ENCODE results near the gene SCAANT1.

SCAANT1 gene

DNA sequence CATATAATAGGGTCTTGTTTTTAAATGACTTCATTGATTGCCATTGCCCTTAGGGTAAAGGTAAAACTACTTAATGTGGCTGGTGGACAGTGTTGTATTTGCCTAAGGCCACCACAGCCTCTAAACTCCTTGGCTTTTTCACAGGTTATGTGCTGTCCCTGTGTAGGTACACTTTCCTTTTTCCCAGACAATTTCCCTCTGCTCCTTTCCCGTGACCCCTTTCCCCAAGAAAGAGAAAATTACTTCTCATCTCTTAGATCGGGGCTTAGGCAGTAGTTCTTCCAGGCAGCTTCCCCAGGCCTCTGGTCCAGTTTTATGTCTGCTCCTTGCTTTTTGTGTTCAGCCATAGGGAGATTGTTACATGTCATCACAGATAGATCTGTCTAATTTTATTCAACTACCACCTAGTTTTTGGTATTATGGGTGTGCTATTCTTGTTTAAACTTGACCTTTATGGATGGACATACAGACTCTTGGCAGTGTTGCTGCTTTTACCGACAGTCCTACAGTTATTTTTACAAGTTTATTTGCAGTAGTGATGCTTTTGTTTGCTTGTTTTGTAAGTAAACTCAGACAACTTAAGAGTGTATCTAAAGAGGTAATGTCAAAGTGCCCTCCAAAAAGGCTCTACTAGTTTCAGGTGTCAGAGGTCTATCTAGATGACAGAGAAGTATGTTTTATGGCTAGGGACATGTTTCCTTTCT, 20.5 kb upstream of the SCAANT1 start:
- Histone ChIP-seq H4K20me1 (ENCODE audit: insufficient read depth, low read length) (no peaks in the 10 kb centered on the region), H3F3A (ENCODE audit: insufficient read depth, low read length) (no peaks in the 10 kb centered on the region), H3K9ac (ENCODE audit: low read length) (no peak overlapping the region; the same call in 1 of the 2 replicates), H3K27me3 (ENCODE audit: insufficient read depth, low read length) (no peaks in the 10 kb centered on the region), H3K27ac (ENCODE audit: low read depth, low read length, poor library complexity, severe bottlenecking) (peak overlapping the region; percentile 51), H3K9me2 (ENCODE audit: low read depth, low read length) (no peaks in the 10 kb centered on the region), H3K9me3 (ENCODE audit: low read length) (no peaks in the 10 kb centered on the region), H3K4me1 (ENCODE audit: insufficient read depth, low read length, severe bottlenecking) (peaks cover 55% of the 10 kb centered on the region), H3K36me3 (ENCODE audit: insufficient read depth, low read length) (peaks cover 22% of the 10 kb centered on the region), H2AFZ (ENCODE audit: low read length) (no peak overlapping the region), H3K4me3 (ENCODE audit: low read depth, low read length, poor library complexity, severe bottlenecking) (no peak overlapping the region), H3K79me2 (ENCODE audit: insufficient read depth, low read length) (peaks cover 33% of the 10 kb centered on the region), H3K4me2 (ENCODE audit: low read length) (peak overlapping the region; percentile 35; the same call in 1 of the 2 replicates)
- TF ChIP-seq EZH2 (IDR thresholded peaks at IDR 0.05; ENCODE audit: borderline replicate concordance, low read length): no peak
- no peak for TF ChIP-seq CTCF (IDR thresholded peaks at IDR 0.05; ENCODE audit: low read length)

DNA sequence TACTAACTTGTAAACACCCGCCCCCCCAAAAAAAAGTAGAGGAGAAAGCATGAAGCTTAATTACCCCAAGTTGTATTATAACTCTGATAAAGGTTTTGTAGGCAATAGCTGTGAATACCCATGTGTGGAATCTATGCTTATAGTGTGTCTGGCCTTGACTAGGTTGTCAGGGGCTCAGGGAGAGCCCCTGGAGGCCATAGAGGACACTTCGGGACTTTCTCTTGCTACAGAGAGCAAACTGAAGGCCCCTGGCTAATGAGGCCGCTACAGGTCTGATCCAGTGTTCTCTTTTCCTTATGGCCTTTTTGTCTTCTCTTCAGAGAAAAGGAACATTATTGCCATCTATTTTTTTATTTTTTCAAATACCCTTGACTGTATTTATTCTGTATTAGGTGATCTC, 19.1 kb upstream of the SCAANT1 start:
- H4K20me1 ChIP-seq (ENCODE audit: insufficient read depth, low read length): 0 out of 2 replicates have a peak, but pooled peaks cover 2% of the 10 kb centered on the region
- H3K4me2 ChIP-seq (ENCODE audit: low read length): no peak overlapping the region

More for the DNA sequence above, 19.1 kb upstream of the SCAANT1 start:
- no peak overlapping the region for H2AFZ ChIP-seq (ENCODE audit: low read length)
- H3K4me3 ChIP-seq (ENCODE audit: low read depth, low read length, poor library complexity, severe bottlenecking): no peak overlapping the region
- no peaks in the 10 kb centered on the region for H3K27me3 ChIP-seq (ENCODE audit: insufficient read depth, low read length)
- peaks cover 50% of the 10 kb centered on the region for H3K4me1 ChIP-seq (ENCODE audit: insufficient read depth, low read length, severe bottlenecking)
- no peak overlapping the region for H3K9ac ChIP-seq (ENCODE audit: low read length)
- H3F3A ChIP-seq (ENCODE audit: insufficient read depth, low read length): 0 out of 2 replicates have a peak, but pooled peaks cover 5% of the 10 kb centered on the region
- peaks cover 32% of the 10 kb centered on the region for H3K36me3 ChIP-seq (ENCODE audit: insufficient read depth, low read length)
- H3K9me2 ChIP-seq (ENCODE audit: low read depth, low read length): no peaks in the 10 kb centered on the region
- peaks cover 28% of the 10 kb centered on the region for H3K79me2 ChIP-seq (ENCODE audit: insufficient read depth, low read length)
- no peaks in the 10 kb centered on the region for H3K9me3 ChIP-seq (ENCODE audit: low read length)
- H3K27ac ChIP-seq (ENCODE audit: low read depth, low read length, poor library complexity, severe bottlenecking): no peak overlapping the region
- no peak for TF ChIP-seq EZH2 (IDR thresholded peaks at IDR 0.05; ENCODE audit: borderline replicate concordance, low read length)
- TF ChIP-seq CTCF (IDR thresholded peaks at IDR 0.05; ENCODE audit: low read length): no peak
